H9 (cell line): ENCODE data around the gene CCDC91. TPM values are rescaled to one million over a fixed set of nuclear protein-coding genes. Genes with fewer than 3 reads are reported as not detected.

Experiments
- DNase-seq: peaks from one replicate; pipeline ENCODE4 v3.0.0-alpha.2; 2017
- H2AFZ ChIP-seq: one replicate; pipeline ENCODE4 v1.6.1; 2013; ENCODE audit warnings: mild to moderate bottlenecking, low read length, control low read depth, moderate library complexity
- H2AK5ac ChIP-seq: 2 replicates; pipeline ENCODE4 v1.6.1; 2013; ENCODE audit warnings: low read length, control low read depth, mixed read lengths; ENCODE audit not compliant: insufficient read length
- H2BK120ac ChIP-seq: one replicate; pipeline ENCODE4 v1.6.1; 2013; ENCODE audit warnings: low read depth, mild to moderate bottlenecking, low read length, control low read depth, inconsistent platforms; ENCODE audit not compliant: poor library complexity, severe bottlenecking
- H2BK12ac ChIP-seq: 2 replicates; pipeline ENCODE4 v1.6.1; 2013; ENCODE audit warnings: low read length, control low read depth, mixed read lengths, low read depth; ENCODE audit not compliant: insufficient read length
- H2BK15ac ChIP-seq: 2 replicates; pipeline ENCODE4 v1.6.1; 2013; ENCODE audit warnings: low read depth, low read length, control low read depth
- H2BK20ac ChIP-seq: one replicate; pipeline ENCODE4 v1.6.1; 2013; ENCODE audit warnings: low read depth, mild to moderate bottlenecking, low read length, control low read depth, inconsistent platforms; ENCODE audit not compliant: poor library complexity, severe bottlenecking
- H2BK5ac ChIP-seq: 2 replicates; pipeline ENCODE4 v1.6.1; 2013; ENCODE audit warnings: low read length, control low read depth, mixed read lengths; ENCODE audit not compliant: insufficient read length
- H3K14ac ChIP-seq: 2 replicates; pipeline ENCODE4 v1.6.1; 2013; ENCODE audit warnings: low read length, control low read depth; ENCODE audit not compliant: insufficient read depth
- H3K18ac ChIP-seq: 2 replicates; pipeline ENCODE4 v1.6.1; 2013; ENCODE audit warnings: low read depth, mild to moderate bottlenecking, mixed read lengths, low read length, control low read depth; ENCODE audit not compliant: insufficient read length
- H3K23ac ChIP-seq: 2 replicates; pipeline ENCODE4 v1.6.1; 2013; ENCODE audit warnings: low read length, control low read depth, mixed read lengths, low read depth; ENCODE audit not compliant: insufficient read length
- H3K23me2 ChIP-seq: 2 replicates; pipeline ENCODE4 v1.6.1; 2013; ENCODE audit warnings: low read depth, mild to moderate bottlenecking, mixed read lengths, low read length, control low read depth; ENCODE audit not compliant: insufficient read length, poor library complexity, severe bottlenecking
- H3K27ac ChIP-seq: 2 replicates; pipeline ENCODE4 v1.5.1; 2013; ENCODE audit warnings: low read length, control low read depth, mixed read lengths, low read depth; ENCODE audit not compliant: insufficient read length
- H3K27me3 ChIP-seq: 2 replicates; pipeline ENCODE4 v1.6.1; 2013; ENCODE audit warnings: low read length, control low read depth, inconsistent platforms; ENCODE audit not compliant: insufficient read depth
- H3K4ac ChIP-seq: 2 replicates; pipeline ENCODE4 v1.6.1; 2013; ENCODE audit warnings: low read depth, mild to moderate bottlenecking, control low read depth, inconsistent platforms, low read length, moderate library complexity
- H3K4me1 ChIP-seq: 2 replicates; pipeline ENCODE4 v1.6.1; 2013; ENCODE audit warnings: low read length, control low read depth, inconsistent platforms; ENCODE audit not compliant: insufficient read depth
- H3K4me2 ChIP-seq: 2 replicates; pipeline ENCODE4 v1.6.1; 2013; ENCODE audit warnings: low read length, control low read depth, mixed read lengths; ENCODE audit not compliant: insufficient read length, insufficient read depth
- H3K56ac ChIP-seq: 2 replicates; pipeline ENCODE4 v1.6.1; 2013; ENCODE audit warnings: low read depth, mild to moderate bottlenecking, mixed read lengths, low read length, control low read depth; ENCODE audit not compliant: insufficient read length
- H3K79me1 ChIP-seq: 2 replicates; pipeline ENCODE4 v1.6.1; 2013; ENCODE audit warnings: low read depth, mild to moderate bottlenecking, moderate library complexity, low read length, control low read depth, inconsistent platforms; ENCODE audit not compliant: insufficient read depth, poor library complexity, severe bottlenecking
- H3K79me2 ChIP-seq: 2 replicates; pipeline ENCODE4 v1.6.1; 2013; ENCODE audit warnings: low read length, control low read depth, inconsistent platforms; ENCODE audit not compliant: insufficient read depth
- H3K9ac ChIP-seq: 2 replicates; pipeline ENCODE4 v1.6.1; 2013; ENCODE audit warnings: low read length, control low read depth, mixed read lengths; ENCODE audit not compliant: insufficient read length; ENCODE audit errors: extremely low read depth
- H3K9me3 ChIP-seq: one replicate; pipeline ENCODE4 v1.6.1; 2013; ENCODE audit warnings: low read depth, low read length, inconsistent platforms; ENCODE audit not compliant: control insufficient read depth
- H3T11ph ChIP-seq: one replicate; pipeline ENCODE4 v1.6.1; 2013; ENCODE audit warnings: mild to moderate bottlenecking, low read length, control low read depth, inconsistent platforms
- H4K20me1 ChIP-seq: one replicate; pipeline ENCODE4 v1.6.1; 2013; ENCODE audit not compliant: control insufficient read depth, insufficient read length, insufficient read depth
- H4K5ac ChIP-seq: 2 replicates; pipeline ENCODE4 v1.6.1; 2013; ENCODE audit warnings: low read depth, mild to moderate bottlenecking, mixed read lengths, low read length, control low read depth; ENCODE audit not compliant: insufficient read length
- H4K8ac ChIP-seq: replicated peaks from 2 replicates; pipeline ENCODE4 v1.6.1; 2013; ENCODE audit warnings: low read length, control low read depth, mixed read lengths, low read depth; ENCODE audit not compliant: insufficient read length
- H4K91ac ChIP-seq: 2 replicates; pipeline ENCODE4 v1.6.1; 2013; ENCODE audit warnings: low read depth, mild to moderate bottlenecking, moderate library complexity, mixed read lengths, low read length, control low read depth; ENCODE audit not compliant: insufficient read length
- H3K27ac Mint-ChIP-seq, 3 experiments: 2 replicates in 2 of 3; 3 replicates in 1 of 3; pipeline ENCODE4 v1.8.0; 2020 to 2021; ENCODE audit warnings: mixed read lengths in 3 of 3, mild to moderate bottlenecking in 1 of 3, moderate library complexity in 1 of 3
- H3K27me3 Mint-ChIP-seq: 2 replicates; pipeline ENCODE4 v1.8.0; 2021; ENCODE audit warnings: low read depth, mild to moderate bottlenecking, moderate library complexity, mixed read lengths
- H3K36me3 Mint-ChIP-seq, 3 experiments: 2 replicates in 2 of 3; 3 replicates in 1 of 3; pipeline ENCODE4 v1.8.0; 2020 to 2021; ENCODE audit warnings: low read depth in 3 of 3, mixed read lengths in 3 of 3; ENCODE audit not compliant: insufficient read depth in 1 of 3
- H3K4me1 Mint-ChIP-seq, 2 experiments: 2 replicates each; pipeline ENCODE4 v1.8.0; 2020; ENCODE audit warnings: mixed read lengths in 2 of 2
- H3K4me3 Mint-ChIP-seq, 2 experiments: 2 replicates in 1 of 2; 3 replicates in 1 of 2; pipeline ENCODE4 v1.8.0; 2020 to 2021; ENCODE audit warnings: mild to moderate bottlenecking in 2 of 2, mixed read lengths in 2 of 2, moderate library complexity in 1 of 2
- H3K9me3 Mint-ChIP-seq, 2 experiments: 2 replicates in 1 of 2; 3 replicates in 1 of 2; pipeline ENCODE4 v1.8.0; 2020; ENCODE audit warnings: mild to moderate bottlenecking in 2 of 2, mixed read lengths in 2 of 2, moderate library complexity in 1 of 2
- WGBS: extraction: QIAGEN DNeasy Blood & Tissue Kit; methylation state at CpG from one replicate; pipeline ENCODE4 v1.1.7; 2013; ENCODE audit warnings: missing lambda C conversion rate, low lambda C conversion rate, mixed read lengths; ENCODE audit not compliant: insufficient read length; ENCODE audit errors: extremely low coverage; 5-methylcytosine and 5-hydroxymethylcytosine counted together
- total RNA-seq: library from RNA; stranded (reverse); gene quantifications from 2 replicates; pipeline ENCODE4 v1.2.1, GENCODE V29; 2021
- TF ChIP-seq, protein P1 (sequence below): fragments of 200-600 bp; sonication (generic); conservative IDR thresholded peaks from 3 replicates; pipeline ENCODE4 v1.8.0; 2021; ENCODE audit warnings: antibody characterized with exemption, mild to moderate bottlenecking

CCDC91 gene
- total RNA-seq, 1 experiment from 2014 or later: 22.7 TPM

DNA sequence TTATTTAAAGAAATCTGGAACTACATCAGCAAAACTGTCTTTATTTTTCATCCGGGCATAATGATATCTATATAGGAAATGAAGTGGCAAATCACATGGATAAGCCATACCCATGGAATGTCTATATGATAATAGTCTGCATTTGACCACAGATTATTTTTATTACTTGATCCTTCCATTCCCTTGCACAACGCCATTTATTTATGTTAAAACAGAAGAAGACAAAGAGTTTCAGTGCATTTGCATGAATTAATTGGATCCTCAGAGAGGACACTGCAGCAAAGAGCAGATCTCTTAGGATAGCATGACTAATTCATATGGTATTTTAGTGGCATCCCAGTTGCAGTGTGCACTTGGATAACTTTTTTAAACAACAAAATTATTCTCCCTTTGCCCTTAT lies 345.0 kb downstream of the CCDC91 start:
- Histone ChIP-seq H4K20me1 (no peaks in the 10 kb centered on the region), H2BK20ac (no peak overlapping the region), H3T11ph (no peak overlapping the region), H3K9ac (no peak overlapping the region), H3K27ac (no peak overlapping the region), H4K5ac (no peak overlapping the region), H3K27me3 (no peaks in the 10 kb centered on the region), H3K9me3 (no peaks in the 10 kb centered on the region), H3K79me1 (no peaks in the 10 kb centered on the region), H4K91ac (no peak overlapping the region), H3K4me2 (no peak overlapping the region), H2BK12ac (no peak overlapping the region), H3K4me1 (no peaks in the 10 kb centered on the region), H3K79me2 (no peaks in the 10 kb centered on the region), H3K23me2 (no peaks in the 10 kb centered on the region), H2AFZ (no peak overlapping the region), H3K4ac (no peak overlapping the region), H3K23ac (no peak overlapping the region), H3K18ac (no peak overlapping the region), H2AK5ac (no peak overlapping the region), H3K14ac (no peak overlapping the region), H2BK120ac (no peak overlapping the region), H2BK15ac (no peak overlapping the region), H3K56ac (no peak overlapping the region), H4K8ac (no peak overlapping the region), H2BK5ac (no peak overlapping the region)
- H3K27ac Mint-ChIP-seq: no peak overlapping the region
- peaks cover 11 to 13% of the 10 kb centered on the region in 2 experiments for H3K4me1 Mint-ChIP-seq
- H3K36me3 Mint-ChIP-seq: peaks cover 2 to 4% (median 4%) of the 10 kb centered on the region in 3 experiments; a peak in 2 of 7 replicates
- DNase-seq: no peak
- TF ChIP-seq, protein P1, sequence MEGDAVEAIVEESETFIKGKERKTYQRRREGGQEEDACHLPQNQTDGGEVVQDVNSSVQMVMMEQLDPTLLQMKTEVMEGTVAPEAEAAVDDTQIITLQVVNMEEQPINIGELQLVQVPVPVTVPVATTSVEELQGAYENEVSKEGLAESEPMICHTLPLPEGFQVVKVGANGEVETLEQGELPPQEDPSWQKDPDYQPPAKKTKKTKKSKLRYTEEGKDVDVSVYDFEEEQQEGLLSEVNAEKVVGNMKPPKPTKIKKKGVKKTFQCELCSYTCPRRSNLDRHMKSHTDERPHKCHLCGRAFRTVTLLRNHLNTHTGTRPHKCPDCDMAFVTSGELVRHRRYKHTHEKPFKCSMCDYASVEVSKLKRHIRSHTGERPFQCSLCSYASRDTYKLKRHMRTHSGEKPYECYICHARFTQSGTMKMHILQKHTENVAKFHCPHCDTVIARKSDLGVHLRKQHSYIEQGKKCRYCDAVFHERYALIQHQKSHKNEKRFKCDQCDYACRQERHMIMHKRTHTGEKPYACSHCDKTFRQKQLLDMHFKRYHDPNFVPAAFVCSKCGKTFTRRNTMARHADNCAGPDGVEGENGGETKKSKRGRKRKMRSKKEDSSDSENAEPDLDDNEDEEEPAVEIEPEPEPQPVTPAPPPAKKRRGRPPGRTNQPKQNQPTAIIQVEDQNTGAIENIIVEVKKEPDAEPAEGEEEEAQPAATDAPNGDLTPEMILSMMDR: no peak
- H3K27me3 Mint-ChIP-seq: no peaks in the 10 kb centered on the region
- H3K9me3 Mint-ChIP-seq: peaks cover 0 to 5% of the 10 kb centered on the region in 2 experiments; a peak in 3 of 5 replicates
- WGBS: no CpG with 5 or more reads among the region's 2 CpGs
- no peak overlapping the region for H3K4me3 Mint-ChIP-seq
